BLaER1 treated with 17β-estradiol and CSF1 and Interleukin-3, amounts not matched to agents 10 nM and 100 nM (cell line): Measurements from ENCODE around the gene ARHGAP26.

Experiments
- H3K27ac ChIP-seq, 11 experiments: shearing (Covaris generic); formaldehyde crosslinking; 2 replicates each; pipeline ENCODE4 v1.8.1; 2022
- H3K27me3 ChIP-seq, 11 experiments: shearing (Covaris generic); formaldehyde crosslinking; 2 replicates each; pipeline ENCODE4 v1.8.1; 2022
- H3K36me3 ChIP-seq, 11 experiments: shearing (Covaris generic); formaldehyde crosslinking; 2 replicates each; pipeline ENCODE4 v1.8.1; 2022
- H3K4me1 ChIP-seq, 10 experiments: shearing (Covaris generic); formaldehyde crosslinking; 2 replicates each; pipeline ENCODE4 v1.8.1; 2022
- H3K4me2 ChIP-seq, 11 experiments: shearing (Covaris generic); formaldehyde crosslinking; 2 replicates each; pipeline ENCODE4 v1.8.1; 2022
- H3K4me3 ChIP-seq, 10 experiments: shearing (Covaris generic); formaldehyde crosslinking; 2 replicates each; pipeline ENCODE4 v1.8.1; 2022
- H3K9ac ChIP-seq, 11 experiments: shearing (Covaris generic); formaldehyde crosslinking; 2 replicates each; pipeline ENCODE4 v1.8.1; 2022
- H3K9me3 ChIP-seq, 11 experiments: shearing (Covaris generic); formaldehyde crosslinking; replicated peaks in 1 of 11; 2 replicates each; pipeline ENCODE4 v1.8.1; 2022
- H4K20me1 ChIP-seq, 11 experiments: shearing (Covaris generic); formaldehyde crosslinking; 2 replicates each; pipeline ENCODE4 v1.8.1; 2022
- Cebpa-rat ChIP-seq, 11 experiments: shearing (Covaris generic); IDR thresholded peaks; 2 replicates each; pipeline ENCODE4 v1.8.1; 2022

ARHGAP26 gene

DNA sequence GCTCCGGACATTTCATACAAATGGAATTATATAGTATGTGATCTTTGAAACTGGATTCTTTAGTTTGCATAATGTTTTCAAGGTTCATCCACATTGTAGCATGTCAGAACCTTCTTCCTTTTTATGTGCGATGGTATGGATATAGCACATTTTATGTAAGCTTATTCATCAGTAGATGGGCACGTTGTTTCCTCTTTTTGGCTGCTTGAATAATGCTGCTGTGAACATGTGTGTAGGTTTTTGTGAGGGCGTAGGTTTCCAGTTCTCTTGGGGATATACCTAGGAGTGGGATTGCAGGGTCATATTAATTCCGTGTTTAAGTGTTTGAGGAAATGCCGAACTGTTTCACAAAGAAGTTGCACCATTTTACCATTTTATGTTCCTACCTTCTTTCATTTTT lies 445.5 kb downstream of the ARHGAP26 start:
- no peaks in the 10 kb centered on the region for H3K9me3 ChIP-seq
- H3K27me3 ChIP-seq, result no peaks in the 10 kb centered on the region
- H3K27ac ChIP-seq, result 0 out of 22 replicates have a peak overlapping the region, but pooled peaks of 1 of the 11 experiments have one; percentile 35
- no peak overlapping the region for H3K4me3 ChIP-seq
- H3K9ac ChIP-seq, result no peak overlapping the region
- no peak for TF ChIP-seq Cebpa-rat (IDR thresholded peaks at IDR 0.05)
- peaks cover 0 to 87% (median 23%) of the 10 kb centered on the region in 11 experiments; a peak in 17 of 22 replicates for H3K36me3 ChIP-seq
- peaks cover 0 to 26% (median 0%) of the 10 kb centered on the region in 11 experiments; a peak in 4 of 22 replicates for H4K20me1 ChIP-seq
- H3K4me2 ChIP-seq, result peak overlapping the region in 7 of 11 experiments; percentile 1 to 81 (median 63); a peak in 11 of 22 replicates
- H3K4me1 ChIP-seq, result peaks cover 33 to 91% (median 66%) of the 10 kb centered on the region in 10 experiments

DNA sequence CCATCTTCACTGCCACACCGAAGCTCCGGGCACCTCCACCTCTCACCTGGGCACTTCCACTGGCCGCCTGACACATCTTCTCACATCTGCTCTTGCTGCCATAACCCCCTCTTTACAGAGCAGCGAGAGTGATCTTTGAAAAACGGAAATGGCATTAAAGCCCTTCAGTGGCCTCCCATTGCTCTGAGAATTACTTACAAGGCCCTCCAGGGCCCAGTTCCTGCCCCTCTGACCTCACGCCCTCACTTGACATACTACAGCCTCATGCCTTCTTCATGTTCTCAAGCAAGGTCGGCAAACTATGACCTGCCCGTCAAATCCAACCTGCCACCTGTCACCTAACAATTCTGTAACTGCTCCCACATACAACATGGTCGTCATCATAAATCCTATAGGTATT lies 446.0 kb downstream of the ARHGAP26 start:
- H3K4me1 ChIP-seq, result peaks cover 38 to 95% (median 71%) of the 10 kb centered on the region in 10 experiments
- H4K20me1 ChIP-seq, result peaks cover 0 to 26% (median 0%) of the 10 kb centered on the region in 11 experiments; a peak in 3 of 22 replicates
- TF ChIP-seq Cebpa-rat (IDR thresholded peaks at IDR 0.05), result no peak
- peak overlapping the region in 2 of 11 experiments; percentile 9 to 35; a peak in 1 of 22 replicates for H3K27ac ChIP-seq
- H3K9me3 ChIP-seq, result no peaks in the 10 kb centered on the region
- peak overlapping the region in 7 of 11 experiments; percentile 53 to 73 (median 63); a peak in 13 of 22 replicates for H3K4me2 ChIP-seq
- peaks cover 0 to 83% (median 23%) of the 10 kb centered on the region in 11 experiments; a peak in 17 of 22 replicates for H3K36me3 ChIP-seq
- H3K4me3 ChIP-seq, result no peak overlapping the region
- no peaks in the 10 kb centered on the region for H3K27me3 ChIP-seq
- H3K9ac ChIP-seq, result no peak overlapping the region

DNA sequence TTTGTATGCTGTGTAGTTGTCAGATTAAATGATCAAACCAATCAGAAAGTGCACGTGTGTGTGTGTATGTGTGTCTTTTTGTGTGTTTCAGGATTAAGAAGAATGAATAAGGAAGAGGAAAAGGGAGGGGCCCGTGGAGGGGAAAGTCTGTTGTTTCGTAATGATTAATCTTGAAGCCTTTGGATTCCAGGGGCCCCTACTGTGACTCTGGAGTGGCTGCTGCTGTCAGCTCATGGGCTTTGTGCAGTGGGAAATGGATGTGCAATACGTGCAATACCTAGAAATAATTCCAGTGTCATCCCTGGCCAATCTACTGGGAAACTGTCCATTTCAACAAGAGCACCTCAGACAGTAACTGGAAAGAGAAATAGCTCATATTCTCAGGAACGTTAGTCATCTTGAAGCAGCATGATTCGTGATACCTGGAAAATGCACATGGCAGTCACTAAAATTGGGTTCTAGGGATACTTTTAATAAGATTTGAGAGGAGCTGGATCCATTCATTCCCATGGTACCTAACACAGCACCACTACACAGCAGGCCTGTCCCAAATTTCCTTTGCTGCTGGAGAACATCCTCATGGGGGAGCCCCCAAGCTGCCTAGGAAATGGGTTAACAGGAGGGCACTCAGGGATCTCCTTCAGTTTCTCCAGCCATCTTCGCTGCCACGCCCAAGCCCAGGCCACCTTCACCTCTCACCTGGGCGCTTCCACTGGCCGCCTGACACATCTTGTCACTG lies 447.1 kb downstream of the ARHGAP26 start:
- H4K20me1 ChIP-seq, result peaks cover 0 to 17% (median 0%) of the 10 kb centered on the region in 11 experiments; a peak in 3 of 22 replicates
- no peak overlapping the region for H3K4me3 ChIP-seq
- H3K36me3 ChIP-seq, result peaks cover 0 to 82% (median 23%) of the 10 kb centered on the region in 11 experiments; a peak in 17 of 22 replicates
- peak overlapping the region in 9 of 11 experiments; percentile 22 to 73 (median 60); a peak in 18 of 22 replicates for H3K4me2 ChIP-seq
- H3K9me3 ChIP-seq, result peaks cover 0 to 4% (median 0%) of the 10 kb centered on the region in 11 experiments; a peak in 2 of 22 replicates
- peak overlapping the region in 7 of 11 experiments; percentile 6 to 41 (median 9); a peak in 9 of 22 replicates for H3K27ac ChIP-seq
- H3K4me1 ChIP-seq, result peaks cover 48 to 97% (median 82%) of the 10 kb centered on the region in 10 experiments
- no peak overlapping the region for H3K9ac ChIP-seq
- TF ChIP-seq Cebpa-rat (IDR thresholded peaks at IDR 0.05), result no peak; a peak in 1 of 22 replicates
- no peaks in the 10 kb centered on the region for H3K27me3 ChIP-seq

DNA sequence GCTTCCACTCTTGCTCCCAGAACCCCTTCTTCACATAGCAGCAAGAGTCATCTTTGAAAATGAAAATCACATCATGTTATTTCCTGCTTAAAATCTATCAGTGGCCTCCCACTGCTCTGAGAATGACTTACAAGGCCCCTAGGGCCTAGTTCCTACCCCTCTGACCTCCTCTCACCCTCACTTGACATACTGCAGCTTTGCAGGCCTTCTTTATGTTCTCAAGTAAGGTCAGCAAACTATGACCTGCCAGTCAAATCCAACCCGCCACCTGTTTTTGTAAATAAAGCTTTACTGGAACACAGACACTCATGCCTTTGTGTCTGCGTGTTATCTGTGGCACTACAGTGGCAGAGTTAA lies 447.6 kb downstream of the ARHGAP26 start:
- H3K4me2 ChIP-seq, result peak overlapping the region in 9 of 11 experiments; percentile 22 to 73 (median 60); a peak in 13 of 22 replicates
- H3K27me3 ChIP-seq, result no peaks in the 10 kb centered on the region
- no peak overlapping the region for H3K4me3 ChIP-seq
- H3K9me3 ChIP-seq, result peaks cover 0 to 4% (median 0%) of the 10 kb centered on the region in 11 experiments; a peak in 2 of 22 replicates
- peaks cover 53 to 97% (median 83%) of the 10 kb centered on the region in 10 experiments for H3K4me1 ChIP-seq
- peak overlapping the region in 4 of 11 experiments; percentile 5 to 10 (median 7); a peak in 4 of 22 replicates for H3K27ac ChIP-seq
- H3K36me3 ChIP-seq, result peaks cover 0 to 84% (median 23%) of the 10 kb centered on the region in 11 experiments; a peak in 17 of 22 replicates
- peaks cover 0 to 14% (median 0%) of the 10 kb centered on the region in 11 experiments; a peak in 3 of 22 replicates for H4K20me1 ChIP-seq
- H3K9ac ChIP-seq, result no peak overlapping the region
- no peak for TF ChIP-seq Cebpa-rat (IDR thresholded peaks at IDR 0.05)

DNA sequence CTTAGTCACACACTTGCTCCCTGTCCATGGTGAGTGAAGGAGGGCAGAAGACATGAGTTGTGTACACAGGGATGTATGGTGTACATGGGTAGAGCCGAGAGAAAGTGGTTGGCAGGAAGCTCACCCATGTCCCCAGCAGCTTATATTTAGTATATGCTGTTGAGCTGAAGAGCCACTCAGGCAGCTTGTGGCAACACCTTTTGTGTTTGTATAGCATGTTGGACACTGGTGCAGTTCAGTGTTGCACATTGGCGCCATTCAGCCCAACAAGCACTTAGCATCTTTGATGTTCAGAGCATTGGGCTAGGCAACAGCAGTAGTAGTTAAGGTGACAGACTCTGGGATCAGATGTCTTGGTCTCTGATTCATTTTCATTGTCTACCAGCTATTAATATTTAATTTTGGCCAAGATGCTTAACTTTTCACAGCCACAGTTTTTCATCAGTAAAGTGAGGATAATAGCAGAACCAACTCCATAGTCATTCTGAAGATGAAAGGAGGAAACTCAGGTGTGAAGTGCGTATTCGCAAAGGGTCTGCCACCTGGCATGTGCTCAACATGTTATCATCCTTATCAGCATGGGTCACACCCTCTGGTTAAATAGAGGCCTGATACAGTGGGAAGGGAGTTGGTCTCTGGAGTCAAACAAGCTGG lies 448.5 kb downstream of the ARHGAP26 start:
- 0 out of 22 replicates have a peak overlapping the region, but pooled peaks of 1 of the 11 experiments have one; percentile 74 for H3K4me2 ChIP-seq

DNA sequence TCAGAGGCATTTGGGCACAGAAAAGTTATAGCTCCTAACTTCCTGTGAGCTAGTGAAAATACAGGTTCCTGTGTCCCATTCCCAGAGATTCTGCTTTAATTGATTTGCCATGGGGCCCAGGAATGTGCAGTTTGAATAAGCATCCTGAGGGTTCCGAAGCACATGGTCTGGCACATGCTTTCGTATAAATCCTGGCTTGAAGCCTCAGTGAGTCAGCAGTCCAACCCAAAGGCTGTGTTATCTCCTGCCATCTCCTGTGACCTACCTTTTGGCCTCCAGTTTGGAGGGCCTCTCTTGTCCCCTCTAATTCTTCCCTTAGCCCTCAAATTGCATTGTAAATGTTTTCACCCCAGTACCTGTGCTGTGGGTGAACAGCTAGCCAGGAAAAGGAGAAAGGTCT lies 449.5 kb downstream of the ARHGAP26 start:
- no peak for TF ChIP-seq Cebpa-rat (IDR thresholded peaks at IDR 0.05)
- no peaks in the 10 kb centered on the region for H3K27me3 ChIP-seq
- H3K4me2 ChIP-seq, result peak overlapping the region in 8 of 11 experiments; percentile 68 to 88 (median 74); a peak in 13 of 22 replicates
- H3K9ac ChIP-seq, result no peak overlapping the region
- no peak overlapping the region for H3K4me3 ChIP-seq
- H3K27ac ChIP-seq, result peak overlapping the region in 3 of 11 experiments; percentile 47 to 53 (median 48); a peak in 5 of 22 replicates
- H3K4me1 ChIP-seq, result peaks cover 42 to 86% (median 71%) of the 10 kb centered on the region in 10 experiments
- H4K20me1 ChIP-seq, result peaks cover 0 to 7% (median 0%) of the 10 kb centered on the region in 11 experiments; a peak in 2 of 22 replicates
- H3K9me3 ChIP-seq, result peaks cover 0 to 13% (median 0%) of the 10 kb centered on the region in 11 experiments; a peak in 5 of 22 replicates
- H3K36me3 ChIP-seq, result peaks cover 5 to 87% (median 32%) of the 10 kb centered on the region in 11 experiments; a peak in 17 of 22 replicates

More for the DNA sequence above, 448.5 kb downstream of the ARHGAP26 start:
- H3K9me3 ChIP-seq, result peaks cover 0 to 8% (median 0%) of the 10 kb centered on the region in 11 experiments; a peak in 4 of 22 replicates
- peaks cover 52 to 96% (median 81%) of the 10 kb centered on the region in 10 experiments for H3K4me1 ChIP-seq
- no peak overlapping the region for H3K27ac ChIP-seq
- H3K4me3 ChIP-seq, result no peak overlapping the region
- no peak overlapping the region for H3K9ac ChIP-seq
- TF ChIP-seq Cebpa-rat (IDR thresholded peaks at IDR 0.05), result no peak
- H3K36me3 ChIP-seq, result peaks cover 4 to 87% (median 29%) of the 10 kb centered on the region in 11 experiments; a peak in 17 of 22 replicates
- H3K27me3 ChIP-seq, result no peaks in the 10 kb centered on the region
- peaks cover 0 to 7% (median 0%) of the 10 kb centered on the region in 11 experiments; a peak in 2 of 22 replicates for H4K20me1 ChIP-seq

DNA sequence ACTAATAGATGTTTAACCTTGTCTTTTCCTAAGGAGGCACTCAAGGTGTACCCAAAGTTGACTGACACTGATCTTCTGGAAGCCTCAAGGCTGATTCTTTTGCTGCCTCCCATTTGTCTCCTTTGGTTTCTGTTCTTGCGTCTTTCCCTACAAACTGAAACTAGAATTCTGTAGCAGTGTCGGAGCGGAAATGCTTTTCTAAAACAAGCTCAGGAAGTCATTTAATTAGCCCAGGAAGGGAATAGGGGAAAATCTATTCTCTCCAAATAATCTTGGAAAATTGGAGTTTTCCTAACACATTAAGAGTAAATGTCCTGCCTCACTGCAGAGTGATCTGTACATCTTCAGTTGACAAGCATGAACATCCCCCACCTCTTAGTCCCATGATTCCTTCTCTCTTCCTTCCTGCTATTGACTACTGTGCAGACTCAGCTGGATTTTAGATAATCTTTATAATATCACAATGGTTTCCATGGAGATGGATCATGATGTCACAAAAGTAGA lies 450.6 kb downstream of the ARHGAP26 start:
- H3K4me1 ChIP-seq, result peaks cover 38 to 75% (median 60%) of the 10 kb centered on the region in 10 experiments
- peak overlapping the region in 6 of 10 experiments; percentile 7 to 32 (median 25); a peak in 8 of 20 replicates for H3K4me3 ChIP-seq
- no peaks in the 10 kb centered on the region for H3K27me3 ChIP-seq
- peak overlapping the region; percentile 1 to 65 (median 40); a peak in 15 of 22 replicates for H3K27ac ChIP-seq
- H3K9ac ChIP-seq, result peak overlapping the region in 6 of 11 experiments; percentile 0 to 51 (median 28); a peak in 8 of 22 replicates
- peaks cover 0 to 7% (median 0%) of the 10 kb centered on the region in 11 experiments; a peak in 2 of 22 replicates for H4K20me1 ChIP-seq
- peaks cover 5 to 87% (median 33%) of the 10 kb centered on the region in 11 experiments; a peak in 17 of 22 replicates for H3K36me3 ChIP-seq
- peak overlapping the region; percentile 68 to 88 (median 73) for H3K4me2 ChIP-seq
- peaks cover 0 to 15% (median 0%) of the 10 kb centered on the region in 11 experiments; a peak in 5 of 22 replicates for H3K9me3 ChIP-seq
- TF ChIP-seq Cebpa-rat (IDR thresholded peaks at IDR 0.05), result no peak
